Uterus (tissue), 4 donors: Measurements from ENCODE around the gene CHD2. TPM values are rescaled to one million over a fixed set of nuclear protein-coding genes. Genes with fewer than 3 reads are reported as not detected.
A peak's percentile ranks its signal among the peaks of the same experiment; 100 is the strongest.

Experiments
- DNase-seq, 2 donors: peaks; one replicate each; pipeline ENCODE4 v3.0.0-alpha.2; 2019 to 2020
- H3K27ac ChIP-seq, 2 donors: fragments of 200-600 bp; sonication (generic); 1 replicate in 1 of 2; 2 replicates in 1 of 2; pipeline ENCODE4 v1.5.1; 2016 to 2018
- H3K27me3 ChIP-seq, 2 donors: fragments of 200-600 bp; sonication (generic); one replicate each; pipeline ENCODE4 v1.5.1; 2018 to 2019; ENCODE audit warnings: control low read depth in 1 of 2
- H3K36me3 ChIP-seq, 2 donors: fragments of 200-600 bp; sonication (generic); one replicate each; pipeline ENCODE4 v1.5.1; 2019; ENCODE audit warnings: control low read depth in 1 of 2
- H3K4me1 ChIP-seq, 2 donors: fragments of 200-600 bp; sonication (generic); one replicate each; pipeline ENCODE4 v1.5.1; 2018 to 2019; ENCODE audit warnings: control low read depth in 1 of 2
- H3K4me3 ChIP-seq, 2 donors: fragments of 200-600 bp; sonication (generic); 1 replicate in 1 of 2; 2 replicates in 1 of 2; pipeline ENCODE4 v1.5.1; 2018 to 2019; ENCODE audit warnings: mild to moderate bottlenecking in 1 of 2
- H3K9me3 ChIP-seq, 2 donors: fragments of 200-600 bp; sonication (generic); one replicate each; pipeline ENCODE4 v1.5.1; 2019; ENCODE audit warnings: control low read depth in 1 of 2
- CTCF ChIP-seq, 4 experiments: fragments of 200-600 bp in 2 of 4; fragments of 450-650 bp in 2 of 4; sonication (generic) in 2 of 4; IDR thresholded peaks; one replicate each; pipeline ENCODE4 v1.5.1; 2016 to 2019; ENCODE audit warnings: antibody characterized with exemption in 4 of 4, mild to moderate bottlenecking in 2 of 4, moderate library complexity in 1 of 4
- POLR2A ChIP-seq, 2 donors: fragments of 450-650 bp; IDR thresholded peaks; one replicate each; pipeline ENCODE4 v1.6.1; 2016; ENCODE audit warnings: antibody characterized with exemption in 2 of 2, mild to moderate bottlenecking in 1 of 2, moderate library complexity in 1 of 2
- intact Hi-C: fragments of 100-400 bp; cut with DNase I; formaldehyde crosslinking; loops from one replicate; pipeline ENCODE4 v1.15.1; 2023; ENCODE audit warnings: low total_unique reads
- total RNA-seq, 4 donors: library from RNA; depleted of rRNA in 3 of 4; stranded (reverse); fragments of >200 nt in 3 of 4; gene quantifications; one replicate each; pipeline versions ENCODE4 v1.1.0 to v1.2.4, GENCODE V29; 2014 to 2023
- donor health status: DM: yes; HTN: yes; CAD: no.

The CHD2 gene
- 100 to 1,000 TPM in 3 of 4 donors, 10 to 100 TPM in 1; 71.0 to 166 (median 152) TPM for total RNA-seq

- Histone ChIP-seq H3K4me3 (peak within 1 kb of the TSS; percentile 73 to 77), H3K36me3 (no peaks in the 10 kb centered on the region), H3K9me3 (no peaks in the 10 kb centered on the region), H3K27ac (peak within 1 kb of the TSS; percentile 98 to 100), H3K27me3 (no peaks in the 10 kb centered on the region), H3K4me1 (no peaks in the 10 kb centered on the region)
- TF ChIP-seq POLR2A (IDR thresholded peaks at IDR 0.05) (peak; percentile 77 to 92), CTCF (IDR thresholded peaks at IDR 0.05) (peak in 1 of 4 experiments; percentile 12)
- intact Hi-C loops: loop anchor here (5.0 kb wide), 1 partner anchor 93 kb away; no protein-coding TSS in a partner anchor
- peak; percentile 51 to 60 for DNase-seq
Observed at GRCh38 chr15:92899948-92900730, at the start of gene CHD2. Gene CHD2, plus strand, starts transcription at chr15:92900324. Its CDS starts 914 bp downstream, at chr15:92901238.

- H3K4me1 ChIP-seq: no peaks in the 10 kb centered on the region
- no peaks in the 10 kb centered on the region for H3K36me3 ChIP-seq
- no peaks in the 10 kb centered on the region for H3K9me3 ChIP-seq
- intact Hi-C loops: no loop called here
- TF ChIP-seq POLR2A (IDR thresholded peaks at IDR 0.05) (no peak), CTCF (IDR thresholded peaks at IDR 0.05) (no peak)
- no peak overlapping the region for H3K4me3 ChIP-seq
- no peaks in the 10 kb centered on the region for H3K27me3 ChIP-seq
- no peak overlapping the region for H3K27ac ChIP-seq
- DNase-seq: no peak
Observed at GRCh38 chr15:92853222-92853621, 46.9 kb upstream of the CHD2 start.

- Histone ChIP-seq H3K4me1 (no peaks in the 10 kb centered on the region), H3K27me3 (no peaks in the 10 kb centered on the region), H3K9me3 (peaks cover 0 to 4% of the 10 kb centered on the region in 2 donors), H3K36me3 (no peaks in the 10 kb centered on the region), H3K4me3 (no peak overlapping the region), H3K27ac (no peak overlapping the region)
- intact Hi-C loops: no loop called here
- TF ChIP-seq CTCF (IDR thresholded peaks at IDR 0.05): no peak
- DNase-seq: no peak
Observed at GRCh38 chr15:92861742-92862141, 38.4 kb upstream of the CHD2 start.

- no peak for TF ChIP-seq POLR2A (IDR thresholded peaks at IDR 0.05)
- no peak for TF ChIP-seq CTCF (IDR thresholded peaks at IDR 0.05)
- no peaks in the 10 kb centered on the region for H3K36me3 ChIP-seq
- no peak overlapping the region for H3K4me3 ChIP-seq
- H3K9me3 ChIP-seq: peaks cover 0 to 4% of the 10 kb centered on the region in 2 donors
- intact Hi-C loops: no loop called here
- DNase-seq: no peak
- no peaks in the 10 kb centered on the region for H3K4me1 ChIP-seq
- H3K27me3 ChIP-seq: no peaks in the 10 kb centered on the region
- no peak overlapping the region for H3K27ac ChIP-seq
Observed at GRCh38 chr15:92864127-92864814, 35.9 kb upstream of the CHD2 start.
